Natural killer cell treated with Interleukin-12 subunit alpha and Interleukin-12 subunit beta and Interleukin-15 and Interleukin-18, amount 100 ng/mL, for 72 hours (primary cell): ENCODE data around the gene BAMBI. TPM values are rescaled to one million over a fixed set of nuclear protein-coding genes. Genes with fewer than 3 reads are reported as not detected.

ENCODE experiments used
- ATAC-seq, 2 donors: fragments of 150-1000 bp; cut with Tn5 transposase in 1 of 2; sonication (Bioruptor Pico), chemical (Tn5 transposase) in 1 of 2; 2 replicates each; pipeline ENCODE4 v1.10.0; 2021
- DNase-seq: peaks from one replicate; pipeline ENCODE4 v3.0.0; 2022; ENCODE audit warnings: low spot score
- H3K27ac Mint-ChIP-seq, 2 donors: 1 replicate in 1 of 2; 2 replicates in 1 of 2; pipeline ENCODE4 v1.8.0; 2022; ENCODE audit warnings: mixed read lengths in 2 of 2, mild to moderate bottlenecking in 1 of 2, moderate library complexity in 1 of 2
- H3K27me3 Mint-ChIP-seq, 2 donors: 1 replicate in 1 of 2; 2 replicates in 1 of 2; pipeline ENCODE4 v1.8.0; 2022; ENCODE audit warnings: mixed read lengths in 2 of 2
- H3K36me3 Mint-ChIP-seq: one replicate; pipeline ENCODE4 v1.8.0; 2022; ENCODE audit warnings: mixed read lengths
- H3K4me1 Mint-ChIP-seq, 2 donors: 1 replicate in 1 of 2; 2 replicates in 1 of 2; pipeline ENCODE4 v1.8.0; 2022; ENCODE audit warnings: low read depth in 2 of 2, mixed read lengths in 2 of 2, mild to moderate bottlenecking in 1 of 2
- H3K4me3 Mint-ChIP-seq: one replicate; pipeline ENCODE4 v1.8.0; 2022; ENCODE audit warnings: mixed read lengths
- H3K9me3 Mint-ChIP-seq: 2 replicates; pipeline ENCODE4 v1.8.0; 2022; ENCODE audit warnings: mixed read lengths
- total RNA-seq, 2 donors: library from RNA; stranded (reverse); gene quantifications; one replicate each; pipeline ENCODE4 v1.2.3, GENCODE V29; 2022

BAMBI gene
- total RNA-seq, 2 donors from 2014 or later, result 0.14 TPM; not detected in 1

GRCh38 chr10:28721318-28721951, 44.1 kb downstream of the BAMBI start:
- Mint-ChIP-seq H3K27ac (no peak overlapping the region), H3K4me3 (no peak overlapping the region), H3K27me3 (peaks cover 27 to 28% of the 10 kb centered on the region in 2 donors)

GRCh38 chr10:28722065-28722803, 44.9 kb downstream of the BAMBI start:
- ATAC-seq (peak; percentile 17 to 36), DNase-seq (no peak)
- no peak overlapping the region for H3K27ac Mint-ChIP-seq
- H3K9me3 Mint-ChIP-seq, result no peaks in the 10 kb centered on the region
- H3K4me3 Mint-ChIP-seq, result no peak overlapping the region
- no peaks in the 10 kb centered on the region for H3K36me3 Mint-ChIP-seq
- peaks cover 24 to 25% of the 10 kb centered on the region in 2 donors for H3K27me3 Mint-ChIP-seq
- H3K4me1 Mint-ChIP-seq, result no peaks in the 10 kb centered on the region

More at GRCh38 chr10:28721318-28721951, 44.1 kb downstream of the BAMBI start:
- no peak for ATAC-seq
- no peaks in the 10 kb centered on the region for H3K9me3 Mint-ChIP-seq
- DNase-seq, result no peak
- no peaks in the 10 kb centered on the region for H3K4me1 Mint-ChIP-seq
- H3K36me3 Mint-ChIP-seq, result no peaks in the 10 kb centered on the region

- Mint-ChIP-seq H3K9me3 (peaks cover 4% of the 10 kb centered on the region), H3K27ac (no peak overlapping the region), H3K4me1 (peaks cover 0 to 6% of the 10 kb centered on the region in 2 donors), H3K36me3 (no peaks in the 10 kb centered on the region), H3K4me3 (no peak overlapping the region), H3K27me3 (peaks cover 13 to 19% of the 10 kb centered on the region in 2 donors)
- no peak for DNase-seq
- no peak for ATAC-seq
These were observed 51.0 kb downstream of the BAMBI start for GRCh38 chr10:28728366-28728765.

GRCh38 chr10:28730031-28730778, 52.9 kb downstream of the BAMBI start:
- Mint-ChIP-seq H3K27me3 (peaks cover 6 to 12% of the 10 kb centered on the region in 2 donors), H3K9me3 (peaks cover 4% of the 10 kb centered on the region), H3K27ac (no peak overlapping the region), H3K4me1 (peaks cover 0 to 6% of the 10 kb centered on the region in 2 donors), H3K36me3 (no peaks in the 10 kb centered on the region), H3K4me3 (no peak overlapping the region)
- ATAC-seq, result no peak
- no peak for DNase-seq

- Mint-ChIP-seq H3K9me3 (peaks cover 4% of the 10 kb centered on the region), H3K27ac (no peak overlapping the region), H3K27me3 (peaks cover 9 to 13% of the 10 kb centered on the region in 2 donors), H3K4me1 (peaks cover 0 to 6% of the 10 kb centered on the region in 2 donors), H3K36me3 (no peaks in the 10 kb centered on the region), H3K4me3 (no peak overlapping the region)
- no peak for ATAC-seq
- DNase-seq, result no peak
These were observed 54.8 kb downstream of the BAMBI start for GRCh38 chr10:28732091-28732490.

Other genes with a start within 250 kb of the BAMBI start
- 100 to 1,000 TPM; 136 to 146 TPM for gene WAC, start 144.4 kb upstream of the BAMBI start, total RNA-seq